GM12891 (cell line): Measurements from ENCODE around the gene CGB3.
"Not testable (repeated sequence)": the region's sequence is repeated elsewhere in the genome, so short reads cannot be mapped to it uniquely, and the experiment has no call there.

Experiments
- POLR2A ChIP-seq: IDR thresholded peaks from 2 replicates; pipeline ENCODE4 v1.6.1; 2011; ENCODE audit warnings: low read depth, low read length, control low read depth
- POLR2AphosphoS5 ChIP-seq: IDR thresholded peaks from 2 replicates; pipeline ENCODE4 v1.6.1; 2011; ENCODE audit warnings: low read depth, low read length, control low read depth
- SPI1 ChIP-seq: IDR thresholded peaks from 2 replicates; pipeline ENCODE4 v1.6.1; 2011; ENCODE audit warnings: low read depth, low read length, control low read depth
- TAF1 ChIP-seq: IDR thresholded peaks from 2 replicates; pipeline ENCODE4 v1.6.1; 2011; ENCODE audit warnings: low read depth, low read length, control low read depth

DNA sequence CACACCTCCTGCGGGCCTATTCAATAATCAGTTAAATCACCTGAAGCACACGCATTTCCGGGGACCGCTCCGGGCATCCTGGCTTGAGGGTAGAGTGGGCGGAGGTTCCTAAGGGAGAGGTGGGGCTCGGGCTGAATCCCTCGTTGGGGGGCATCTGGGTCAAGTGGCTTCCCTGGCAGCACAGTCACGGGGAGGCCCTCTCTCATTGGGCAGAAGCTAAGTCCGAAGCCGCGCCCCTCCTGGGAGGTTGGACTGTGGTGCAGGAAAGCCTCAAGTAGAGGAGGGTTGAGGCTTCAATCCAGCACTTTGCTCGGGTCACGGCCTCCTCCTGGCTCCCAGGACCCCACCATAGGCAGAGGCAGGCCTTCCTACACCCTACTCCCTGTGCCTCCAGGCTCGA is 19.4 kb upstream of the CGB3 start, which contains the start of gene CGB5:
- not testable (repeated sequence) for TF ChIP-seq POLR2A, SPI1, POLR2AphosphoS5, TAF1
